GM18505 (cell line): ENCODE measurements around the gene GZF1.

ENCODE experiments used
- ATAC-seq: cut with Tn5 transposase; IDR thresholded peaks from one replicate; pipeline ENCODE4 v1.9.1; 2021; ENCODE audit not compliant: unreplicated experiment
- POLR2A ChIP-seq: IDR thresholded peaks from 4 replicates; pipeline ENCODE4 v1.6.1; 2011; ENCODE audit warnings: borderline replicate concordance; ENCODE audit not compliant: insufficient read depth, insufficient read length; ENCODE audit errors: extremely low read depth

Gene GZF1

GRCh38 chr20:23356203-23356602 lies 5.8 kb upstream of the GZF1 start:
- no peak for TF ChIP-seq POLR2A
- no peak for ATAC-seq

DNA sequence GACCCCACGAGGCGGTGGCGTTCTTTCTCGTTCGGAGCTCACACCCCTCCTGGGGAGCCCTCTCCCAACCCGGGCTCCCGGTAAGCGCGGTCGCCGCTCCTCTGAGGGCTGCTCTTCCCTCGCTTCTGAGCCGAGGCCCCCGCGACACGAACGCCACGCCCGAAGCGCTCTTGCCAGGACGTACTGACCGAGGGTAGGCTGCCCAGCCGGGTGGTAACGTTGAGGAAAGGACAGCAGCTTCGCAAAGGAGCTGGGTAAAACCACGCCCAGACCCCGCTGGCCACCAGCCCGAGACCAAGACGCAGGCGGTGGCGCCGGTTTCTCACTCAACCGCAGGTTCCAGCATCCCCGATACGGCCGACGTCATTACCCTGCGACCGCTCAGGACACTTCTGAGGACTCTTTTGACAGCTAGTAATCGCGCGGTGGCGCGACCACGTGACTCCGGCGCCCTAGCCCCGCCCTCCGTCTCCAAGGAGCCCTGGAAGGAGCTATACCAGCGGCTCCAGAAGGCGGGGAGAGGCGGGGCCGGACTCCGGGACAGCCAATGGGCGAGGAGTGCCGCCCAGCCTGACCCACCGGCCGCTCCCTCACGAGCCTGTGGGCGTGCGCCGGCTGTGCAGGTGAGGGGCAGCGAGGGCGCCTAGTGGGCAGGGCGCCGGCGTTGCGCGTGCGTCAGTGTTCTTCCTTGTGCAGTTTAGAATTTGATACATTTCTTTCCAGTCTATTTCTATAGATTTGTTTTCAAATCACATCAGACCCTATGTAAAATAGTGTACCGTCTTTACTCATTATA lies 4.0 kb upstream of the GZF1 start:
- TF ChIP-seq POLR2A = peak; percentile 76
- peak; percentile 72 for ATAC-seq

GRCh38 chr20:23358563-23358906 lies 3.4 kb upstream of the GZF1 start:
- TF ChIP-seq POLR2A = no peak
- ATAC-seq = no peak

GRCh38 chr20:23358923-23359593 lies 2.9 kb upstream of the GZF1 start:
- no peak for TF ChIP-seq POLR2A
- no peak for ATAC-seq

DNA sequence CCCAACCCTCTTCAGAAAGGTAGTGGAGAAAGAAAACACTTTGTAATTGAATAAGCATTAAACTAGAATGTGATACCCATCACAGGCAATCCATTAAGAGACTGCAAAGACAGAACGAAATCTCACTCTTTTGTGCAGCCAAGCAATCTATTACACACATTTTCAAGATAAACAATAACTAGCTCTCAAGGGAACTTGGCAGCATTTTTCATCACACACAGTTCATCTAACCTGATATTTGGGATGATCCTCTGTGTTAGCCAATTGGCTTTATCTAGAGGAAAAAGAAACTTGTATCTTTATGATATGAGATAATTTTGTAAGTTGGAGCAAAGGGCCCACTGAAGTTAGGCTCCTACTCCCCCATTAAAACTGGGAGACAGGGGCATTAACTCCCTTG lies 1.5 kb upstream of the GZF1 start:
- TF ChIP-seq POLR2A = no peak

GRCh38 chr20:23361119-23361475 lies 885 bp upstream of the GZF1 start:
- TF ChIP-seq POLR2A = no peak
- ATAC-seq = no peak

More for the DNA sequence above, 1.5 kb upstream of the GZF1 start:
- no peak for ATAC-seq

DNA sequence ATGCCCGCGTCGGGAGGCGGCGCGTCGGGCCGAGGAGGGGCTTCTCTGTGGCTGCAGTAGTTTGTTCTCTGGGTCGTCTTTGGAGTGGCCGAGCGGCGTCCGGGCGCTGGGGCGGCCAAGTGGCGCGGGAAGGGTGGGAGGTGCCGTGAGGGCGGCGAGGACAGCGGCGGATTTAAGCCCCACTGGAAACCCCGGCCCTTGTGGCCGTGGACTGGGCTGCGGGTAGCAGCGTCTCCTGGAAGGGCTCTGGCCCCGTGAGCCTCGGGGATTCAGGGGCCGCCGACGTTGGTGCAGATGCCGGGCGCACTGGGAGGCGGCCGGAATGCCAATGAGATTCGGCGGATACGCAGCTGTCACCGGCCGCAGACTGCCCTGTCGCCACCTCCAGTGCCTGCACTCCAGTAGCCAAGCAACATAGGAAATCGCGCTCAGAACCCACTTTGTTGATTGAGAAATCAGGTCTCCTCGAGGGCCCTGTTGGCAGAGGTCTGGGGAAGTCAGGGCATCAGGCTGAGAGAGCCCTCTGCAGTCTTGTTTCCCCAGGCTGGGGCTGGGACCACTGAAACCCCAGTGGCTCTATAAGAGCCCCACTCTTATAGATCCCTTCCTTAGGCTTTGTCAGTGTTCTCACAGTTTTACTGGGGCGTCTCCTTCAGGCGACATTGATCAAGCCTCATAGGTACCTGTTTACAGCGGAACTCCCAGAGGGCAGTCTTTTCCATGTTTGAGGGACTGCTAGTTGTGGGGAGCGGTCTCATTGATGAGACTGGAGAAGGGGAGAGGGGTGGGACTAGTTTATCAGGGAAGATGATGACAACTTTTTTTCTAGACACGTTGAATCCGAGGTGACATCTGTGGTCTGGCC lies 642 bp downstream of the GZF1 start:
- peak; percentile 25 for TF ChIP-seq POLR2A
- ATAC-seq = peak; percentile 1

DNA sequence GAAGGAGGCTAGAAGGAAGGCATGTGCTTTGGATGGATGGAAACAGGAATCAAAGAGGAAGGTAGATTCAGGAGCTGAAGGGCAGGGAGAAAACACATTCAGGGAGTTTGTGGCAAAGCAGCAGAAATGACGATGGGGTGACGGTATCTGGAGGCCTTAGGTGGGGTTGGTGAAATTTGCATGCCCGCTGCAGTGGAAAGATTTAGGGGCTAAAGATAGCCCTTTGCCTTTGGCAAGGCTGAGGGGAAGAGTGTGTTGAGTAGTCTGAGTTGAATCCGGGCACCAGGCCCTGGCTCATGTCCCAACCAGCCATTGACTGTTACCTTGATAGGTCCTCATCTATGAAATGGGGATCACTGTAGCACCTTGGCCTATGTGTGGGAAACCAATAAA lies 1.3 kb downstream of the GZF1 start:
- TF ChIP-seq POLR2A = peak; percentile 48
- no peak for ATAC-seq

GRCh38 chr20:23365390-23366165 lies 3.6 kb downstream of the GZF1 start:
- TF ChIP-seq POLR2A = no peak
- no peak for ATAC-seq

DNA sequence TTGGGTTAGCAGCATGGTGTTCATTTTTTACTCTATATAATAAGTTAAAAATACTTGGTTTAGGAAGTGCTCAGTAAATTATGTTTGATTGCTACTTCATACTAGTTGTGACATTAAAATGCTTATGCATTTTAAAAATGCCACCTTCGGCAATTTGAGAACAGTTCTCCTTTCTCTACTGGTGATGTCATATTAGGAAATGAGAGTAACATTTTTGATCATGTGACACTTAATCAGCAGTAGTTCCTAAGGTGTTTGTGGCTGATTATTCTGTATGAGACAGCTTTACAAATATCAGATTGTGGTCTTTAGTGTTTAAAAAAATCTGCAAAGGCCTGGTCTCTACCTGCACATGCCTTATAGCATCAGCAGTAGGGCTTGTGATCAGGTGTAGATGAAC lies 4.4 kb downstream of the GZF1 start:
- no peak for TF ChIP-seq POLR2A
- ATAC-seq = no peak

- no peak for ATAC-seq
- no peak for TF ChIP-seq POLR2A
Observed at GRCh38 chr20:23367770-23368169, 5.8 kb downstream of the GZF1 start.

DNA sequence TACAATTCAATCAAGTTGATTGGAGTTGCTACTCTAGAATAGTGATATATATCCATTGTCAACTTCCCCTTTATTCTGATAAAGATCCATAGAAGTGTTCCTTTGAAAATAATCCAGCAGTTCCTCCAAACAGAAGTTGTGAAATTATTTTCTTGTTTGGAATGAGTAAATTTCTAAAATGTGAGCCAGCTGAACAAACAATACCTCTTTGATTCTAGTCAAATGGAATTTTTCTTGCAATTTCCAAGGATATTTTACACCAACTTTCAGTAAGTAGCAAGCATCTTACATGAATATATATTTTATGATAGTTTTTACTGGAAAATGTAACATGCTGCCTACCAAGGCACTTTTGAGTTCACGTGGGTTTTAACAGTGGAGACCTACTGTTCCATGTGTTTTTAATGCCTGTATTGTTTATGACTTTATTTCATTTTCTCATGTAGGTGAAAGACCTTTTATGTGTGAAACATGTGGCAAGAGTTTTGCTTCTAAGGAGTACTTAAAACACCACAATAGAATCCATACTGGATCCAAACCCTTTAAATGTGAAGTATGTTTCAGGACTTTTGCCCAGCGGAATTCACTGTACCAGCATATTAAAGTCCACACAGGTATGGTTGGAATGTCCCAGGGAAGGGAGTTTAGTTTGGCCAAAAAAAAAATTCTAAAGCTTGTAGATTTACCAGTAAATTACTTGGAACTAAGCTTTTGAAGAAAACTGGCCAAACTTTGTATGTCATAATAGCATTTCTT lies 6.5 kb downstream of the GZF1 start:
- TF ChIP-seq POLR2A = no peak
- no peak for ATAC-seq
